ENCODE data around the gene EFHD2.
"Not testable (repeated sequence)": the region's sequence is repeated elsewhere in the genome, so short reads cannot be mapped to it uniquely, and the experiment has no call there.

EFHD2 gene

GRCh38 chr1:15452866-15453571, 43.3 kb downstream of the EFHD2 start:
- no peak for DNase-seq (ENCODE audit: low read depth, low spot score)

- no peak for DNase-seq (ENCODE audit: low read depth, low spot score)
These were observed 44.0 kb downstream of the EFHD2 start for GRCh38 chr1:15453734-15454133.

DNA sequence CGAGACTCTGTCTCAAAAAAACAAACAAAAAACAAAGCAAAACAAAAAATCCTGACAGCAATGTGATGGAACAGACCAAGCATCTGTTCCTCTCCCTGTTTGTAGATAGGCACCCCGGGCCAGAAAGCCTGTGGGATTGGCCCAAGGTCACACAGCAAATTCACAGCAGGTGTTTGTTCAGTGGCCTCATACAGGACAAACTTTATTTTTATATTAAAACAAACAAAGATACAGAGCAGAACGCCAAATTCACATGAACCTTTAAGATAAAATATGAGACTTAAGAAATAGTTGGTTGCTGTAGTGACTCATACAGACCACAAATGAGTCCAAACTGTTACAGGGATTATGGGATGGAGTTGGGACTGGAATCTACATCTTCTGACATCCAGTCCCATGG, 44.6 kb downstream of the EFHD2 start:
- DNase-seq (ENCODE audit: low read depth, low spot score) = peak; percentile 53

DNA sequence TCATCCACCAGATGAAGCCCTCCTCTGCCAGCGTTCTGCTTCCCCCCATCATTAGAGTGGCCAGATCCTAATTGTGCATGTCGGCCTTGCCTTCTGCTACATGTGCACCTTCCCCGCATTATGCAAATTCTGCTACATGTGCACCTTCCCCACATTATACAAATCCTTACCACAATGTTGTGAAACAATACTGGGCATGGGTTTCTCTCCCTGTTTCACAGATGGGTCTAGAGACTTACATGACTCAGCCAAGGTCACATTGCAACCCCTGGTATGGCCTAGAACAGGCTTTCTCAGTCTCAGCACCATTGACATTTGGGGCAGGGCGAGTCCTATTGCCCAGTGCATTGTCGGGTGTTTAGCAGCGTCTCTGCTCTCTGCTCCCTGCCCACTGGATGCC, 45.8 kb downstream of the EFHD2 start:
- DNase-seq (ENCODE audit: low read depth, low spot score) = no peak

- DNase-seq (ENCODE audit: low read depth, low spot score) = no peak
These were observed 46.7 kb downstream of the EFHD2 start, which contains the start of gene CELA2A for GRCh38 chr1:15456313-15456954. CELA2A (plus strand) TSS chr1:15456732; CDS start chr1:15456754, 22 bp downstream.

DNA sequence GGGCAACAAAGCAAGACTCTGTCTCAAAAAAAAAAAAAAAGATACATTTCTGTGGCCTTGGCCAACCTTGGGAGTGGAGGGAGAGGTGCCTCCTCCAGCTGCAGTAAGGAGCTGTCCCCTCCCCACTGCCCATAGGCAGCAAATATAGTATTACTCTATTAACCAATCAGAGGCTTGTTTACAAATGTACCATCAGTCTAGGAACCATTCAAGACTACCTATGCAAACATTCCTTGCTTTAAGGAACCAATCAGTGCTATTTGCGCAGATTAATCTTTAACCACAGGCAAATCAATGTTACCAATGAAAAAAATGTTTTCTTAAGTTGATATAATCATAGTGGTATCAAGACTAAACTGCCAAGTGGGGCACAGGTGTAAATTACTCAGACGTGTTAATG, 47.9 kb downstream of the EFHD2 start:
- DNase-seq (ENCODE audit: low read depth, low spot score) = no peak

DNA sequence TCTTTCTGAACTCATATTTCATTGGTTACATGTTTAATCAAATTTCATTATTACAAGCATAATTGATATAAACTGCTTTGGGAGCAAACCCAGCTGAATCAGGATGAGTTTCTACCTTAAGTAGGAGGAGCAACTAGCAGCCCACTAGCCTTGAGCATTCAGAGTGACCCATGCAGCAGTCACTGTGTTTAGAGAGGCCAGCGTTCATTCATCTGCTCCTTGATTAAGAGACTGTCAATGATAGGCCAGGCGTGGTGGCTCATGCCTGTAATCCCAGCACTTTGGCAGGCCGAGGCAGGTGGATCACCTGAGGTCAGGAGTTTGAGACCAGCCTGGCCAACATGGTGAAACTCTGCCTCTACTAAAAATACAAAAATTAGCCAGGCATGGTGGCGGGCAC, 48.7 kb downstream of the EFHD2 start:
- not testable (repeated sequence) for DNase-seq (ENCODE audit: low read depth, low spot score)

- peak; percentile 48 for DNase-seq (ENCODE audit: low read depth, low spot score)
These were observed 50.4 kb downstream of the EFHD2 start for GRCh38 chr1:15459771-15460707.

GRCh38 chr1:15460708-15461095, 51.0 kb downstream of the EFHD2 start:
- no peak for DNase-seq (ENCODE audit: low read depth, low spot score)

- DNase-seq (ENCODE audit: low read depth, low spot score) = not testable (repeated sequence)
These were observed 53.5 kb downstream of the EFHD2 start for GRCh38 chr1:15463064-15463800.

GRCh38 chr1:15463926-15464322, 54.2 kb downstream of the EFHD2 start:
- not testable (repeated sequence) for DNase-seq (ENCODE audit: low read depth, low spot score)

GRCh38 chr1:15465674-15466073, 56.0 kb downstream of the EFHD2 start:
- no peak for DNase-seq (ENCODE audit: low read depth, low spot score)

GRCh38 chr1:15466955-15467625, 57.4 kb downstream of the EFHD2 start:
- DNase-seq (ENCODE audit: low read depth, low spot score) = not testable (repeated sequence)

GRCh38 chr1:15468145-15468544, 58.5 kb downstream of the EFHD2 start:
- DNase-seq (ENCODE audit: low read depth, low spot score) = no peak

DNA sequence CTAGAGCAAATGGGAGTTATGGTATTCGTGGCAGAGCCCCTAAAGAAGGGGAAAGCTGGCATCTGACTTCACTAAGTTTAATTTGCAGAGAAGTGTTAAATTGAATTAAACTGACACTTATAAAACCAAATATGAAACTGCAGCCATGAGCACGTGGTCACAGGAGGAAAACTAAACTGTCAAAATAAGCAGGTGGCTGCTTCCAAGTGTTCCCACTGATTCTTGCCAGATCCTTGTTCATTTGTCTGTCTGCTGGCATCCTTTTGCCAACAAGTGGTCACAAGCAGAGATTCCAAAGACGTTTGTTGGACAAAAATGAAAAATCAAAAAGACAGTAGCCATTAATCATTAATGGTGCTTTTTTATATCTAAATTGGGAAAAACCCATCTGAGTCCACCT, 59.7 kb downstream of the EFHD2 start:
- no peak for DNase-seq (ENCODE audit: low read depth, low spot score)

GRCh38 chr1:15469821-15470448, 60.2 kb downstream of the EFHD2 start:
- not testable (repeated sequence) for DNase-seq (ENCODE audit: low read depth, low spot score)

- not testable (repeated sequence) for DNase-seq (ENCODE audit: low read depth, low spot score)
These were observed 61.4 kb downstream of the EFHD2 start for GRCh38 chr1:15471067-15471466.

- not testable (repeated sequence) for DNase-seq (ENCODE audit: low read depth, low spot score)
These were observed 62.0 kb downstream of the EFHD2 start for GRCh38 chr1:15471723-15472122.

GRCh38 chr1:15472587-15472986, 62.9 kb downstream of the EFHD2 start:
- DNase-seq (ENCODE audit: low read depth, low spot score) = no peak

- DNase-seq (ENCODE audit: low read depth, low spot score) = no peak
These were observed 66.1 kb downstream of the EFHD2 start, which contains the start of gene CELA2B for GRCh38 chr1:15475752-15476314. CELA2B (plus strand) TSS chr1:15476104; CDS start chr1:15476126, 22 bp downstream.
